ENCODE measurements around the gene TFCP2L1.

DNA sequence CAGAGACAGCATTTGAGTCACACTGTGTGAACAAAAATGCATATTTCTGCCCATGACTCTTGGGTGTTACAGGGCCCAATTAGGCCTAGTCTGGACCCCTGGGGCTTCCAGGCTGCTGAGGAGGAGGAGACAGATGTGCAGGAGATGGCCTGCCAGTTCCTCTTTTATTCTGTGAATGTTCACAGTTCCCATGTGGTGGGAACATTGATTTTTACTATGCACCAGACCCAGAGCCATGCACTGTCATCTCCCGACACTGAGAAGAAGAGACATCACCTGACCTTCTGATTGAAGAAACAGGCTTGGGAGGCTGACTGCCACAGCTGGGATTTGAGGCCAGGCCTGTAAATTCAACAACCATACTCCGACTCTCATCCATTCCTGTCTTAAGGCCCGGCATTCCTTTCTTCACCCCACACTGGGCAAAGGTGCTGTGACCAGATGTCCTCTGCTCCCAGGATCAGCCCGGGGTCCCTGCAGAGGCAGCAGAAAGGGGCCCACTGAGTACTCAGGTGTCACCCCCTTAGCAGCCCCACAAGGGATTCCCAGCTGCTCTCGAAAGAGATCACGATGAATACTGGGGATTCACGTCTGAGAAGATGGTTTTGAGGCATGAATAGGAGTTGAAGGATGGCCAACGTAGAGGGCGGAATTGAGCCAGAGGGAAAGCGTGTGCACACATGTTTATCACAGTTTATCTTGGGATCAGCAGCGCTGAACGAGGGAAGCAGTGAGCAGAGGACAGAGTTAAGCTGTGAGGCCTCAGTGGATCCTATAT lies 3.6 kb upstream of the TFCP2L1 start:
- TF ChIP-seq EZH2 (IDR thresholded peaks at IDR 0.05) (no peak), POLR2AphosphoS5 (IDR thresholded peaks at IDR 0.05; ENCODE audit: borderline replicate concordance, low read depth, low read length) (no peak), FOXP2 (optimal IDR thresholded peaks at IDR 0.05; ENCODE audit: control extremely low read depth, extremely low read length, insufficient read depth) (no peak)

All from SK-N-MC (cell line).